ENCODE results near the gene ZBTB42.

The ZBTB42 gene

GRCh38 chr14:104843442-104844305 is 42.8 kb downstream of the ZBTB42 start:
- peak; percentile 23 for DNase-seq

DNA sequence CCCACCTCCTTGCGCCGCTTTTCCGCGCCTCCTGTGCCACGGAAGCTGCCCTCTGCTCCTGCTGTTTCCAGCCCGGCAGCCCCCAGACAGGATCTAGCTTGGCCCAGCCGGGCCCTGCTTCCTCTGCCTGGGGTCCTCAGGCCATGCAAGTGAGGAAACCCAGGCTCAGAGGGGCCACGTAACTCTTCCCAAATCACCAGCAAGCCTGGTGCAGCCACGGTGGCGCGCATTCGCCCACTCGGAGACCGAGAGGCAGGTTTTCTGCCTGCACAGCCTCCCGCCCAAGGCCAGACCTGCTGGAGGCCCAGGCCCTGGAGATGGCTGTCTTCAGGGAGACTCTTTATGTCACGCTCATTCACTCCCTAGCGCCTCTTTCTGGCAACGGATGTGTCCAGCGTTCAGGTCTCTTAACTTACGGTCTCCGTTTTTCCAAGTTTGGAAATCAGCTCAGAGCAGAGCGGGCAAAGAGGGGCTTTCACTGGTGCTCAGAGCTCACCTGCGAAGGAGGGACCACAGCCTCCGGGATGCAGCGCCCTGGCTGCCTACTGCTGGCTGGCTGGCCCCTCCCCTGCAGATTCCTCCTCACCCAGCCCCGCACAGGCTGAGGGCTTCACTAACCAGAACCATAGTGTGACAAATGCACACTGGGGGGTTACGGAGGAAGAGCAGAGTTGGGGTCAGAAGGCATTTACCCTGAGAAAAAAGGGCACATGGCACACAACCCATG is 43.6 kb downstream of the ZBTB42 start:
- DNase-seq: no peak

DNA sequence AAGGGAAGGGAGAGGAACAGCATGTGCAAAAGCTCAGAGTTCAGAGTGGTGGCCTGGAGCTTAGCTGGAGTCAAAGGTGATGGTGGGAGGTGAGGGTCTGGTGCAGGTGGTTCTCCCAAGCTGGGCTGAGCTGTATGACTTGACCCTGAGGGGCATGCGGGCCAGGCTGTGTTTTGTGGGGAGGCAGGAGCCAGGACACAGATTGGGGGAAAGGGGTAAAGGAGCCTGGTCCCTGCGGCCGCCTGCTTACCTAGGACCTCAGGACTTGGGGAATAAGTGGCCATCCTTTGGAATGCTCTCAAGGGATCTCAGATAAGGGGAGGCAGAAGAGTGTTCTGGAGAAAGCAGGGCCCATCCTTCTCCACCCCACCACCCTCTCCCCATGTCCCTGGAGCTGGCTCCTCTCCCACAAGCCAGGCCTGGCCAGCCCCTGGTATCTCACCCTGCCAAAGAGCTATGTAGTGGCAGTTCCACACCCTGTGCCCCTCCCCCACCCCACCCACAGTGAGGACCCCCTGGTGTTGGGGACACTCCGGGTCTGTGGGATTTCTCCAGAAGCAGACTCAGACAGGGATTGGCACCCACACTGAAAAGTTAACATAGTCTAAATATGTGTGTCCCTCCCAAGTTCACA is 44.2 kb downstream of the ZBTB42 start:
- no peak for DNase-seq

DNA sequence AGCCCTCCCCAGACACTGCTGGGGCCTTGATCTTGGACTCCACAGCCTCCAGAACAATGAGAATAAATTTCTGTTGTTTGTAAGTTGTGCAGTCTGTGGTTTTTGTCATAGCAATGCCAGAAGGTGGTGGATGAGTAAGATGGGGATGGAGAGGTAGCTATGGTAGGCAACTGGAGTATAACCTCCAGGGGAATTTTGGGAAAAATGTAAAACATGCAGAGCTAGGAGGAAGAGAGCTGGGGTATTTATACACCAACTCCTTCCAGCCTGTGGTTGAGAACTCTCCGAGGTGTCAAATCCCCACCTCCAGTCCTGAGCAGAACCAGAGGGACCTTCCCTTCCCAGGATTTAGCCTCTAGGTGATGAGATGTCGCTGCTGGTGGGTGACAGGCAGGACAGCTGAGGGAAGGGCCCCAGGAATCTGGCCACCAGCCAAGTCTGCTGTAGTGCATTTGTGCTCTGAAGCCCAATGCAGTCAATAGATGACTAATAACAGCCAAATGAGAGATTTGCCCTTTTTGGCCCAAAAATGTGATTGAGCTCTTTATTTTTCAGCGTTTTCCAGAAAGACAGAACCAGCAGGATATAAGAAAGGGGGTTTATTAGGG is 45.0 kb downstream of the ZBTB42 start:
- no peak for DNase-seq

- no peak for DNase-seq
These were observed 51.4 kb downstream of the ZBTB42 start for GRCh38 chr14:104852280-104852663.
